Smooth muscle cell of trachea (primary cell): Measurements from ENCODE around the gene ARRDC1. TPM values are rescaled to one million over a fixed set of nuclear protein-coding genes. Genes with fewer than 3 reads are reported as not detected.

Source experiments
- total RNA-seq: library from RNA; depleted of rRNA; stranded (reverse); fragments of >200 nt; gene quantifications from 2 replicates; pipeline ENCODE4 v1.2.1, GENCODE V29; 2014

ARRDC1 gene
- total RNA-seq, result 16.6 and 17.2 TPM in 2 replicates

GRCh38 chr9:137605121-137606004 is at the start of gene ARRDC1:
Gene ARRDC1 (plus strand): TSS chr9:137605686. CDS start chr9:137605718, 32 bp downstream.

GRCh38 chr9:137578518-137579258 is 26.8 kb upstream of the ARRDC1 start, which contains the start of gene DPH7:
Gene DPH7 (minus strand): TSS chr9:137578925. CDS start chr9:137578777, 148 bp downstream.

GRCh38 chr9:137590469-137591383 is 14.8 kb upstream of the ARRDC1 start, which contains the start of gene ZMYND19:
Gene ZMYND19 (minus strand): TSS chr9:137590512. CDS start chr9:137590263, 249 bp downstream.

GRCh38 chr9:137618105-137619067 is 12.9 kb downstream of the ARRDC1 start, which contains the start of gene EHMT1:
Gene EHMT1 (plus strand): TSS chr9:137619005. CDS start chr9:137619029, 24 bp downstream.

Other genes with a start within 250 kb of the ARRDC1 start
- 14.0 and 19.4 TPM in 2 replicates for gene EXD3, start 182.5 kb upstream of the ARRDC1 start, total RNA-seq
- gene NOXA1, start 182.3 kb upstream of the ARRDC1 start, total RNA-seq, result 0.73 and 1.7 TPM in 2 replicates
- gene ENTPD8, start 164.3 kb upstream of the ARRDC1 start, total RNA-seq, result 0.15 TPM in 1 of 2 replicates, not detected in the other
- gene NSMF, start 146.4 kb upstream of the ARRDC1 start, total RNA-seq, result 20.4 and 32.7 TPM in 2 replicates
- 1.3 and 2.0 TPM in 2 replicates for gene PNPLA7, start 55.3 kb upstream of the ARRDC1 start, total RNA-seq
- 38.0 and 63.3 TPM in 2 replicates for gene MRPL41, start 53.8 kb upstream of the ARRDC1 start, total RNA-seq
- gene DPH7, start 26.8 kb upstream of the ARRDC1 start, total RNA-seq, result 18.9 and 25.5 TPM in 2 replicates
- gene ZMYND19, start 15.2 kb upstream of the ARRDC1 start, total RNA-seq, result 12.1 and 15.4 TPM in 2 replicates
- gene EHMT1, start 13.3 kb downstream of the ARRDC1 start, total RNA-seq, result 57.0 and 61.7 TPM in 2 replicates